ENCODE results near the gene TGFB1I1.

TGFB1I1 gene

DNA sequence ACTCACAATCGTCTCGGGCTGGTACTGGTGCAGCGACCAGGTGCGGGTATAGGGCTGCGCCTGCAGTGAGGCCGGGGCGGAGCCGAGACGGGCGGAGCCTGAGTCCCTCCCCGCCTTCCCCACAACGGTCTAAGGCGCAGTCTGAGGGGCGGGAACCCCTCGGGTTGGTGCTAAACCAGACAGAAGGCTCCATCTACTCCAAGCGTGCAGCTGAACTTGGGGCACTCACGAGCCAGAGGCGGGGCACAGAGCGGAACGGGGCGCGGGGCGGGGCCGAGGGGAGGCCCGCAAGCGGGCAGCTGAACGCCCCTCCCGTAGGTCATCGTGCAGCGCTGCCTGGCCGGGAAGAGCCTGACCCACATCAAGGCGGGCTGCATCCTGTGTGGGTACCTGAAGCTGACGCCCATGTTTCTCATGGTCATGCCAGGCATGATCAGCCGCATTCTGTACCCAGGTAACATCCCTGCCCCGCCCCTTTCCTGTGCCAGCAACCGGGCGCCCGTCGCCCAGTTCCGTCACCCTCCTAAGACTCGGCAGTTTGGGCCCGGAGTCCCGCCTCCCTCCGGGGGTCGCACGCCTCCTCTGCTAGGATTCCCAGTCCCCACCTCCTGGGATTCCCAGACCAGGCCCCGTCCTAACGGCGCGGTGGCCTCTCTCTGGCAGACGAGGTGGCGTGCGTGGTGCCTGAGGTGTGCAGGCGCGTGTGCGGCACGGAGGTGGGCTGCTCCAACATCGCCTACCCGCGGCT is 15.9 kb downstream of the TGFB1I1 start:
- Histone ChIP-seq H2BK5ac (ENCODE audit: low read depth, low read length, poor library complexity, severe bottlenecking) (no peak overlapping the region), H2AK5ac (ENCODE audit: low read length, severe bottlenecking) (no peak overlapping the region), H3K4ac (ENCODE audit: low read depth in 1 of 2, low read length in 2 of 2) (peak overlapping the region in 1 of 2 experiments; percentile 17), H2BK12ac (ENCODE audit: low read length in 2 of 2) (peak overlapping the region in 1 of 2 experiments; percentile 21), H2AFZ (ENCODE audit: low read depth, low read length) (no peak overlapping the region), H3K9ac (ENCODE audit: low read length) (peak overlapping the region; percentile 53), H3K18ac (ENCODE audit: low read depth in 1 of 2, low read length in 2 of 2) (peak overlapping the region; percentile 41 to 71), H3K4me3 (ENCODE audit: insufficient read depth in 1 of 2, low read depth in 1 of 2, low read length in 2 of 2) (peak overlapping the region; percentile 33 to 73), H3K27me3 (ENCODE audit: control insufficient read depth in 1 of 2, insufficient read depth in 1 of 2, low read length in 2 of 2) (peaks cover 0 to 54% of the 10 kb centered on the region in 2 experiments), H4K91ac (ENCODE audit: low read length) (peak overlapping the region; percentile 41), H4K8ac (ENCODE audit: low read length) (peak overlapping the region; percentile 29), H3K23ac (ENCODE audit: low read length in 2 of 2) (peak overlapping the region in 1 of 2 experiments; percentile 86), H3K4me2 (ENCODE audit: low read length, poor library complexity, severe bottlenecking) (peak overlapping the region; percentile 95), H2BK120ac (ENCODE audit: low read depth, low read length) (no peak overlapping the region), H3K14ac (ENCODE audit: low read length in 2 of 2) (peak overlapping the region in 1 of 2 experiments; percentile 82), H3K27ac (ENCODE audit: low read length, poor library complexity, severe bottlenecking) (no peak overlapping the region), H3K9me3 (ENCODE audit: control insufficient read depth, low read length) (no peaks in the 10 kb centered on the region), H3K4me1 (ENCODE audit: control insufficient read depth, insufficient read depth, low read depth, low read length) (peaks cover 39% of the 10 kb centered on the region), H3K79me1 (replicated peaks; ENCODE audit: low read length, poor library complexity, severe bottlenecking) (no peaks in the 10 kb centered on the region), H2BK15ac (ENCODE audit: low read depth, poor library complexity, severe bottlenecking) (no peak overlapping the region), H3K36me3 (ENCODE audit: control insufficient read depth in 1 of 2, insufficient read depth in 2 of 2, low read depth in 1 of 2, low read length in 2 of 2) (peaks cover 14 to 40% of the 10 kb centered on the region in 2 experiments)
- peak; percentile 41 for DNase-seq
- WGBS = 5% methylated on average over 60 of the region's 60 CpGs

DNA sequence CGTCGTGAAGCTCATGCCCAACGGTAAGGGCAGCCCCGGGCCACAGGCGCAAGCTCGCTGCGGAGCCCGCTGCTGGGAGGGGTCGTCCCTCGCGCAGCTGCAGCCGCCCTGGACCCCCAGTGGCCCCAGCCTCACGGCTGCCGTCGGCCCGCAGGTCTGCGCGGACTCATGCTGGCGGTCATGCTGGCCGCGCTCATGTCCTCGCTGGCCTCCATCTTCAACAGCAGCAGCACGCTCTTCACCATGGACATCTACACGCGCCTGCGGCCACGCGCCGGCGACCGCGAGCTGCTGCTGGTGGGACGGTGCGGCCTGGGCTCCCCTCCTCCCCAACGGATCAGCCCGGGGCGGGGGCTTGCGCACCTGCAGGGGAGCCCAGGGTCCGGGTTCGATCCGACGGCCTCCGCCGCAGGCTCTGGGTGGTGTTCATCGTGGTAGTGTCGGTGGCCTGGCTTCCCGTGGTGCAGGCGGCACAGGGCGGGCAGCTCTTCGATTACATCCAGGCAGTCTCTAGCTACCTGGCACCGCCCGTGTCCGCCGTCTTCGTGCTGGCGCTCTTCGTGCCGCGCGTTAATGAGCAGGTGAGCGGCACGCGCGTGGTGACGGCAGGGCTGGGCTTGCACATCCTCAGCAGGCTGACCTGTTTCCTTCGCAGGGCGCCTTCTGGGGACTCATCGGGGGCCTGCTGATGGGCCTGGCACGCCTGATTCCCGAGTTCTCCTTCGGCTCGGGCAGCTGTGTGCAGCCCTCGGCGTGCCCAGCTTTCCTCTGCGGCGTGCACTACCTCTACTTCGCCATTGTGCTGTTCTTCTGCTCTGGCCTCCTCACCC is 16.7 kb downstream of the TGFB1I1 start:
- Histone ChIP-seq H3K4me3 (ENCODE audit: insufficient read depth in 1 of 2, low read depth in 1 of 2, low read length in 2 of 2) (peak overlapping the region; percentile 33 to 73), H2AFZ (ENCODE audit: low read depth, low read length) (no peak overlapping the region), H2BK5ac (ENCODE audit: low read depth, low read length, poor library complexity, severe bottlenecking) (no peak overlapping the region), H2AK5ac (ENCODE audit: low read length, severe bottlenecking) (no peak overlapping the region), H3K79me1 (replicated peaks; ENCODE audit: low read length, poor library complexity, severe bottlenecking) (no peaks in the 10 kb centered on the region), H3K27ac (ENCODE audit: low read length, poor library complexity, severe bottlenecking) (no peak overlapping the region), H3K18ac (ENCODE audit: low read depth in 1 of 2, low read length in 2 of 2) (peak overlapping the region; percentile 41 to 71), H4K8ac (ENCODE audit: low read length) (peak overlapping the region; percentile 29), H3K23ac (ENCODE audit: low read length in 2 of 2) (peak overlapping the region in 1 of 2 experiments; percentile 86), H2BK15ac (ENCODE audit: low read depth, poor library complexity, severe bottlenecking) (no peak overlapping the region), H3K9me3 (ENCODE audit: control insufficient read depth, low read length) (no peaks in the 10 kb centered on the region), H2BK12ac (ENCODE audit: low read length in 2 of 2) (peak overlapping the region in 1 of 2 experiments; percentile 21), H4K91ac (ENCODE audit: low read length) (peak overlapping the region; percentile 41), H3K27me3 (ENCODE audit: control insufficient read depth in 1 of 2, insufficient read depth in 1 of 2, low read length in 2 of 2) (peaks cover 0 to 49% of the 10 kb centered on the region in 2 experiments), H3K14ac (ENCODE audit: low read length in 2 of 2) (peak overlapping the region in 1 of 2 experiments; percentile 82), H3K4me2 (ENCODE audit: low read length, poor library complexity, severe bottlenecking) (peak overlapping the region; percentile 95), H3K36me3 (ENCODE audit: control insufficient read depth in 1 of 2, insufficient read depth in 2 of 2, low read depth in 1 of 2, low read length in 2 of 2) (peaks cover 22 to 48% of the 10 kb centered on the region in 2 experiments), H3K4me1 (ENCODE audit: control insufficient read depth, insufficient read depth, low read depth, low read length) (peaks cover 37% of the 10 kb centered on the region), H3K4ac (ENCODE audit: low read depth in 1 of 2, low read length in 2 of 2) (peak overlapping the region in 1 of 2 experiments; percentile 17), H2BK120ac (ENCODE audit: low read depth, low read length) (no peak overlapping the region), H3K9ac (ENCODE audit: low read length) (peak overlapping the region; percentile 53)
- DNase-seq = no peak
- WGBS = 48% methylated on average over 77 of the region's 77 CpGs

DNA sequence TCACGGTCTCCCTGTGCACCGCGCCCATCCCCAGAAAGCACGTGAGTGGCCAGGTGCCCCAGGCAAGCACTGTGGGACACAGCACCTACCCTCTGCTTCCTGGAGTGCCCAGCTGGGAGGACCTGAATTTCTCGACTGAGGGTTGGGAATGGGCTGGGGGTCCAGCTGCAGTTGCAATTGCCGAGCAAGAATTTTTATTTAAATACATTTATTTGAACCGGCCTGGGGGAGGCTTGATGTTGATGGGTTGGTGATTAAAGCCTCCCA is 17.3 kb downstream of the TGFB1I1 start:
- Histone ChIP-seq H3K9ac (ENCODE audit: low read length) (no peak overlapping the region), H3K4me1 (ENCODE audit: control insufficient read depth, insufficient read depth, low read depth, low read length) (peaks cover 32% of the 10 kb centered on the region), H2AK5ac (ENCODE audit: low read length, severe bottlenecking) (no peak overlapping the region), H3K4me3 (ENCODE audit: insufficient read depth in 1 of 2, low read depth in 1 of 2, low read length in 2 of 2) (no peak overlapping the region), H3K18ac (ENCODE audit: low read depth in 1 of 2, low read length in 2 of 2) (no peak overlapping the region), H3K23ac (ENCODE audit: low read length in 2 of 2) (no peak overlapping the region), H4K8ac (ENCODE audit: low read length) (no peak overlapping the region), H2BK120ac (ENCODE audit: low read depth, low read length) (no peak overlapping the region), H4K91ac (ENCODE audit: low read length) (no peak overlapping the region), H3K79me1 (replicated peaks; ENCODE audit: low read length, poor library complexity, severe bottlenecking) (no peaks in the 10 kb centered on the region), H3K27me3 (ENCODE audit: control insufficient read depth in 1 of 2, insufficient read depth in 1 of 2, low read length in 2 of 2) (peaks cover 0 to 49% of the 10 kb centered on the region in 2 experiments), H3K4ac (ENCODE audit: low read depth in 1 of 2, low read length in 2 of 2) (no peak overlapping the region), H2BK5ac (ENCODE audit: low read depth, low read length, poor library complexity, severe bottlenecking) (no peak overlapping the region), H2BK15ac (ENCODE audit: low read depth, poor library complexity, severe bottlenecking) (no peak overlapping the region), H3K14ac (ENCODE audit: low read length in 2 of 2) (no peak overlapping the region), H2BK12ac (ENCODE audit: low read length in 2 of 2) (no peak overlapping the region), H3K36me3 (ENCODE audit: control insufficient read depth in 1 of 2, insufficient read depth in 2 of 2, low read depth in 1 of 2, low read length in 2 of 2) (peaks cover 23 to 51% of the 10 kb centered on the region in 2 experiments), H2AFZ (ENCODE audit: low read depth, low read length) (no peak overlapping the region), H3K4me2 (ENCODE audit: low read length, poor library complexity, severe bottlenecking) (no peak overlapping the region), H3K9me3 (ENCODE audit: control insufficient read depth, low read length) (no peaks in the 10 kb centered on the region), H3K27ac (ENCODE audit: low read length, poor library complexity, severe bottlenecking) (no peak overlapping the region)
- 90% methylated on average over 7 of the region's 7 CpGs for WGBS
- DNase-seq = no peak
